GM12892 (cell line): ENCODE measurements around the gene RASA4B.

Experiments
- DNase-seq: peaks from one replicate; pipeline ENCODE4 v3.0.0; 2011; ENCODE audit not compliant: insufficient read length
- FAIRE-seq: peaks from 2 replicates; lab custom pipeline; 2011; peaks lifted over from hg19 to GRCh38; lab: Jason Lieb, UNC
- POLR2A ChIP-seq: IDR thresholded peaks from 2 replicates; pipeline ENCODE4 v1.6.1; 2011; ENCODE audit warnings: low read depth, low read length, control low read depth
- POLR2AphosphoS5 ChIP-seq: IDR thresholded peaks from 2 replicates; pipeline ENCODE4 v1.6.1; 2011; ENCODE audit warnings: low read depth, low read length, control low read depth
- TAF1 ChIP-seq: IDR thresholded peaks from 2 replicates; pipeline ENCODE4 v1.6.1; 2011; ENCODE audit warnings: low read depth, mild to moderate bottlenecking, control low read depth, low read length, borderline replicate concordance

The RASA4B gene

GRCh38 chr7:102434039-102434486, 83.5 kb downstream of the RASA4B start:
- TF ChIP-seq POLR2AphosphoS5 (no peak; the same call in 1 of the 2 replicates), TAF1 (no peak), POLR2A (no peak)
- DNase-seq (no peak), FAIRE-seq (no peak)

DNA sequence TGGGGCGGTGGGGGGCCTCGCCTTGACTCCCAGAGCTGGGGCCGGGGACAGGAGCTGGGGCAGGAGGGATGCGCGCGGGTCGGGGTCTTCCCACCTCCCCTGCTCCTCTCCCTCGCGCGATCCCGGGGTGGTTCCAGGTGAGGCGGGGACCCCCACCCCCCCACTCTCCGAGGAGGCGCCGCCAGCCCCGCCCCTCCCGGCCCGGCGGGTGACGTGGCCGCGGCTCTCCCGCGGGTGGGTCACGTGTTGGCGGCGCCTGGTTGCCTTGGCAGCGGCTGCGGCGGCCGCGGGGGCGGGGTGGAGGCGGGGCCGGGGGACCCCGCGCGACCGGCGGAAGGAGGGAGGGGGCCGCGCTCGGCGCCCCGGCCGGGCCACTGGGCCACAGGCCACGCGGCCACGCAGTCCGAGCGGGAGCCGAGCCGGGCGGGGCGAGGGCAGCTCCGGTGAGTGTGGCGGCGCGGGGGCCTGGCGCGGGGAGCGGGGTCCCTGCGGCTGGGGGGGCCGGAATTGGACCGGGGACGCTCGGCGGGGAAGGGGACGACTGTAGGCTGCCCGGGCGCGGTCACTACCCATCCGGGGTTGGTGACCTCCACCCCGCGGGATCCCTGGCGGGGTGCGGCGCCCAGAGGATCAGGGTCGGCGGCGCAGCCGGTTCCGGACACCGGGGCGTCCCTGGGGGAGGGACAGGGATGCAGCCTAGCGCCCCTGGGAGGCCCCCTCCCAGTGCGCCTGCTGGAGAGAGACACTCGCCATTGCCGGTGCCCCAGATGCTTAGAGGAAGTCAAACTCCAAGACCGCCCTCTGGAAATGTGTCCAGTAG, 84.1 kb downstream of the RASA4B start, which contains the start of gene ORAI2:
TSS of gene ORAI2 (plus strand) at position 357 of the 820 bp plus-strand sequence. CDS start 5,382 bp downstream, outside the sequence.
- DNase-seq (peak; percentile 84), FAIRE-seq (peak; percentile 97)
- TF ChIP-seq POLR2A (peak; percentile 64; the same call in 1 of the 2 replicates), TAF1 (no peak)
